Liver (tissue), 3 donors: ENCODE results near the gene TET3.

ENCODE experiments used
- EGR1 ChIP-seq, 2 donors: IDR thresholded peaks; 2 replicates each; pipeline ENCODE4 v1.6.1; 2016 to 2018; ENCODE audit warnings: antibody characterized with exemption in 2 of 2, low read depth in 2 of 2
- GABPA ChIP-seq, 2 donors: IDR thresholded peaks in 1 of 2; conservative IDR thresholded peaks in 1 of 2; 2 replicates each; pipeline ENCODE4 v1.6.1; 2016; ENCODE audit warnings: antibody characterized with exemption in 2 of 2, mild to moderate bottlenecking in 1 of 2, moderate library complexity in 1 of 2
- TAF1 ChIP-seq: conservative IDR thresholded peaks from 2 replicates; pipeline ENCODE4 v1.6.1; 2016; ENCODE audit warnings: antibody characterized with exemption, mild to moderate bottlenecking
- TF ChIP-seq, protein P1 (sequence below): fragments of 150-350 bp; IDR thresholded peaks from 2 replicates; pipeline ENCODE4 v1.5.1; 2017; ENCODE audit warnings: improper control_type of control experiment, low read depth, low read length; ENCODE audit not compliant: missing input control
- TF ChIP-seq, protein P2 (sequence below): IDR thresholded peaks from 2 replicates; pipeline ENCODE4 v1.6.1; 2016; ENCODE audit warnings: antibody characterized with exemption, mild to moderate bottlenecking
- TF ChIP-seq, protein P3 (sequence below): IDR thresholded peaks from 2 replicates; pipeline ENCODE4 v1.6.1; 2016; ENCODE audit warnings: antibody characterized with exemption
- TF ChIP-seq, protein P4 (sequence below): IDR thresholded peaks from 2 replicates; pipeline ENCODE4 v1.6.1; 2016; ENCODE audit warnings: antibody characterized with exemption
- donor health status: healthy.
- donor health status: healthy.

DNA sequence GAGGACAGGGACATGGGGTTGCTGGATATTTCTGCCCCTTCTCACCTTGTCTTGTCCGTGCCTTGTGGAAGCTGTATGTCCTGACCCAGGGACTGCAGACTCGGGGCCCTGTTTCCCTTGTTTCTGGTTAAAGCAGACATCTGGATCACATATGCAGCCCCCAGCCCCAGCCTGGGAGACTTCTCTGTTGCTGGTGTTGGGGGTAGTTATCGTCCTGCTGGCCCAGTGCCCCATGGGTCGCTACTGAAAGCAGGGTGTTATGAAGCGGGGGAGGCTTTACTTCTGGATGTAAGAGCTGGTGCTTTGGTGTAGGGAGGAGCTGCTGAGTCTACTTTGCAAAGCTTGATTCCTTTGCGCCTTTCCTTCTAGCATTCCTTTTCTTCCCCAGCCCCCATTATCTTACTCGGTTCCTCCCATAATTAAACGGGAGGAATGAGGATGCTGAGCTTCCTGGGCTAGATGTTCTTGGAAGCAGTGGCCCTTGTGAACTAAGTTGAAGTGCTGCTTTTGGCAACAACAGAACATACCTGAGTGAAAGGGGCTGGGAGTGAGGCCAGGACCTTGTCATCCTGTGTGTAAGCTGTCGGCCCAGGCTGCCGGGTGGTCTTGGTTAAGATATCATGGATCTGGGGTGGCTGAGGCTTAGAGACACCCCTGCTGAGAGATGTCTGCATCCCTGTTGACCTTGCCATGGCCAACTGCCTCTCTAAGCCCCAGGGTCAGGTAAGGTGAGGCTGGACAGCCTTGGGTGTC, 3.4 kb downstream of the TET3 start:
- TF ChIP-seq, protein P1, sequence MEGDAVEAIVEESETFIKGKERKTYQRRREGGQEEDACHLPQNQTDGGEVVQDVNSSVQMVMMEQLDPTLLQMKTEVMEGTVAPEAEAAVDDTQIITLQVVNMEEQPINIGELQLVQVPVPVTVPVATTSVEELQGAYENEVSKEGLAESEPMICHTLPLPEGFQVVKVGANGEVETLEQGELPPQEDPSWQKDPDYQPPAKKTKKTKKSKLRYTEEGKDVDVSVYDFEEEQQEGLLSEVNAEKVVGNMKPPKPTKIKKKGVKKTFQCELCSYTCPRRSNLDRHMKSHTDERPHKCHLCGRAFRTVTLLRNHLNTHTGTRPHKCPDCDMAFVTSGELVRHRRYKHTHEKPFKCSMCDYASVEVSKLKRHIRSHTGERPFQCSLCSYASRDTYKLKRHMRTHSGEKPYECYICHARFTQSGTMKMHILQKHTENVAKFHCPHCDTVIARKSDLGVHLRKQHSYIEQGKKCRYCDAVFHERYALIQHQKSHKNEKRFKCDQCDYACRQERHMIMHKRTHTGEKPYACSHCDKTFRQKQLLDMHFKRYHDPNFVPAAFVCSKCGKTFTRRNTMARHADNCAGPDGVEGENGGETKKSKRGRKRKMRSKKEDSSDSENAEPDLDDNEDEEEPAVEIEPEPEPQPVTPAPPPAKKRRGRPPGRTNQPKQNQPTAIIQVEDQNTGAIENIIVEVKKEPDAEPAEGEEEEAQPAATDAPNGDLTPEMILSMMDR: no peak
- TF ChIP-seq TAF1: no peak
- TF ChIP-seq, protein P2, sequence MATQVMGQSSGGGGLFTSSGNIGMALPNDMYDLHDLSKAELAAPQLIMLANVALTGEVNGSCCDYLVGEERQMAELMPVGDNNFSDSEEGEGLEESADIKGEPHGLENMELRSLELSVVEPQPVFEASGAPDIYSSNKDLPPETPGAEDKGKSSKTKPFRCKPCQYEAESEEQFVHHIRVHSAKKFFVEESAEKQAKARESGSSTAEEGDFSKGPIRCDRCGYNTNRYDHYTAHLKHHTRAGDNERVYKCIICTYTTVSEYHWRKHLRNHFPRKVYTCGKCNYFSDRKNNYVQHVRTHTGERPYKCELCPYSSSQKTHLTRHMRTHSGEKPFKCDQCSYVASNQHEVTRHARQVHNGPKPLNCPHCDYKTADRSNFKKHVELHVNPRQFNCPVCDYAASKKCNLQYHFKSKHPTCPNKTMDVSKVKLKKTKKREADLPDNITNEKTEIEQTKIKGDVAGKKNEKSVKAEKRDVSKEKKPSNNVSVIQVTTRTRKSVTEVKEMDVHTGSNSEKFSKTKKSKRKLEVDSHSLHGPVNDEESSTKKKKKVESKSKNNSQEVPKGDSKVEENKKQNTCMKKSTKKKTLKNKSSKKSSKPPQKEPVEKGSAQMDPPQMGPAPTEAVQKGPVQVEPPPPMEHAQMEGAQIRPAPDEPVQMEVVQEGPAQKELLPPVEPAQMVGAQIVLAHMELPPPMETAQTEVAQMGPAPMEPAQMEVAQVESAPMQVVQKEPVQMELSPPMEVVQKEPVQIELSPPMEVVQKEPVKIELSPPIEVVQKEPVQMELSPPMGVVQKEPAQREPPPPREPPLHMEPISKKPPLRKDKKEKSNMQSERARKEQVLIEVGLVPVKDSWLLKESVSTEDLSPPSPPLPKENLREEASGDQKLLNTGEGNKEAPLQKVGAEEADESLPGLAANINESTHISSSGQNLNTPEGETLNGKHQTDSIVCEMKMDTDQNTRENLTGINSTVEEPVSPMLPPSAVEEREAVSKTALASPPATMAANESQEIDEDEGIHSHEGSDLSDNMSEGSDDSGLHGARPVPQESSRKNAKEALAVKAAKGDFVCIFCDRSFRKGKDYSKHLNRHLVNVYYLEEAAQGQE: no peak
- no peak for TF ChIP-seq EGR1 (IDR thresholded peaks at IDR 0.05; ENCODE audit: low read depth in 2 of 2)
- no peak for TF ChIP-seq GABPA (IDR thresholded peaks at IDR 0.05 in 1 of 2, conservative IDR thresholded peaks at IDR 0.05 in 1 of 2)
- TF ChIP-seq, protein P3, sequence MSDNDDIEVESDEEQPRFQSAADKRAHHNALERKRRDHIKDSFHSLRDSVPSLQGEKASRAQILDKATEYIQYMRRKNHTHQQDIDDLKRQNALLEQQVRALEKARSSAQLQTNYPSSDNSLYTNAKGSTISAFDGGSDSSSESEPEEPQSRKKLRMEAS: no peak
- TF ChIP-seq, protein P4, sequence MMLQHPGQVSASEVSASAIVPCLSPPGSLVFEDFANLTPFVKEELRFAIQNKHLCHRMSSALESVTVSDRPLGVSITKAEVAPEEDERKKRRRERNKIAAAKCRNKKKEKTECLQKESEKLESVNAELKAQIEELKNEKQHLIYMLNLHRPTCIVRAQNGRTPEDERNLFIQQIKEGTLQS: no peak
